Stimulated activated CD4-positive, alpha-beta T cell treated with anti-CD3 and anti-CD28 coated beads, Interleukin-15, amount 100 ng/mL, for 48 hours (primary cell): ENCODE measurements around the gene RNF144A.

Experiments
- DNase-seq, 2 donors: peaks; one replicate each; pipeline ENCODE4 v3.0.0-alpha.2; 2020; ENCODE audit warnings: low read depth in 2 of 2

Gene RNF144A

DNA sequence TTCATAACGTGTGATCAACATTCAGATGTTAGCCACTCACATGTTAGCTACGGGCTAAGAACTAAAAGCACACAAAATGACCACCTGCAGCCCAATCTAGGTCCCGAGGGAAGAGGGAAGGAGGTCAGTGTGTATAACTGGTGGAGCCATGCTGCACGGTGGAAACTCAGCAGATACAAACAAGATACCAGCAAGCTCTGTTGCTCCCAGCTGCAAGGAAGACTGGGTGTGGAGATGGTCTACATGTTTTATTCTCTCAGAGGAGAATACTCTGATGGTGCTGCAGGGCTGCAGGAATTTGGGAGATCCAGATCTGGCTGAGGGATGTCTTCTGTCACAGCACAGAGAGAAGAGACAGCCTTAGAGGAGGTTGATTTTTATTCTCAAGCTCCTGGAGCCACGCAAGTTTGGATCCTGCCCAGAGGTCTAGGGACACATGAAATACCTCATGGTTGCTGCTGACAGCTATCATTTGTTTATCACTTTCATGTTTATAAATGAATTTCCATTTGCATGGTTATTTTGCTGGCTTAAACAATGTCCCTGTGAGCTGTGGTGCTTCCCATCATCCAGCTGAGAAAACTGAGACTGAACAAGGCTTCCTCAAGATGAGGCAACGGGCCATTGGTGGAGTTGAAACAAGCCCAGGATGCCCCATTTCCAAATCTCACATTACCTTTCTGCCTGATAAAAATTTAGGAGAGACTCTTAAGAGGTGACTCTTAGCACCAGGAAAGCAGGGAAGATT, 30.9 kb downstream of the RNF144A start:
- no peak for DNase-seq

DNA sequence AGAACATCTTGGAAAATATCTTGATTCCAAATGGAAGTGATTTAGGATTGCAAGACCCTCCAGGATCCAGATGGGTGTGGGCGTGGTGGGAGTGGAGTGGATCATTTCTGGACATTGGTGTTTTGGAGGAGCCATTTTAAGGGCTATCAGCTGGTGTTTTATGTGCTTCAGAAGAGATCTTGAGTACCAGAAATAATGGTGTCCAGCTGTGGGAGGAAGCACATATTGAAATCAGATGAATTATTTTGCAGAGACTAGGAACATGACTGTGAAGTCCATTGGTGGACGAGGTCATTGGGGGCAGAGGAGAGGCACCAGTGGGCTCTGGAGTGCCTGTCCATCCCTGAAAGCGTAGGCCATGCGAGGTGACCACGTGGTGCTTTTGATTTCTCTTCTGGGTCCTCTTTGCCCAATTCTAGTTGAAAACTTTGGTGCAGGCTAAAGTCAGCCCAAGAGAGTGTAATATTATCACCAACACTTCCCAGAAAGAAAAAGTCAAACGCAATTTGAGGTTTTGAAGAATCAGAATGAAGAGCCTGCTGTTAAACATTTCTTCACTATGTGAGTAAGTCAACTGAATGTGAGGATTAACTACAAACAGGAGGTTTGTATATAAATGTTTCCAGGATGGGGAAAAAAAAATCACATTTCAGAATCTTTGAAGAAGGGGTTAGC, 31.6 kb downstream of the RNF144A start:
- DNase-seq: no peak

DNA sequence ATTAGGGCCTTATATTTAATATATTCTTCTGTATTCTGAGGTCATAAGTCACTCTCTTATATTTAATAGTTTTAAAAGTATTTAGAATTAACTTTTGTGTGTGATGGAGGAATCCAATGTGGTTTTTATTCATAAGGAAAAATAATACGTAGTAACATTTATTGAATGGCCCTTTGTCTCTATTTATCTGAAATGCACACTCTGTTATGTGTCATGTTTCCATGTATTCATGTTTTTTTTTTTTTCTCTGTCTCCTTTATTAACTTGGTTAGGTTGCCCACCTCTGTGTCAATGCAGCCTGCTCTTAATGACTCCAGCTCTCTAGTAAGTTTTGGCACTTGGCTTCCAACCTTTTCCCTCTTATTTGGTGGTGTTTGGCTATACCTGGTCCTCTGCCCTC, 33.8 kb downstream of the RNF144A start:
- no peak for DNase-seq

DNA sequence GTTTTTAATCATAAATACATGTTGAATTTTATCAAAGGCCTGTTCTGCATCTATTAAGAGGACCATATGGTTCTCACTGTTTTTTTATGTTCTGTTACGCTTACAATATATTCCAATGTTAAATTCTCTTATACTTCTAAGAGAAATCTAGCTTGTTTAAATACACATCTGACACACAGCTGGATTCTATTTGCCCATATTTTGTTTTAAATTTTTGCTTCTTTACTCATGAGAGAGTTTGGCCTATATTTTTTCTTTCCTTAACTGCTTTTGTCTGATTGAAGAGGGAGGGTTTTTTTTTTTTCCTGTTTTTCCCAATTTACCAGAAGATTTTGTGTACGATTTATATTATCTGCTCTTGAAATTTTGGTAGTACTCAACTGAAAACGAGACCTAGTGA, 34.9 kb downstream of the RNF144A start:
- DNase-seq: no peak

DNA sequence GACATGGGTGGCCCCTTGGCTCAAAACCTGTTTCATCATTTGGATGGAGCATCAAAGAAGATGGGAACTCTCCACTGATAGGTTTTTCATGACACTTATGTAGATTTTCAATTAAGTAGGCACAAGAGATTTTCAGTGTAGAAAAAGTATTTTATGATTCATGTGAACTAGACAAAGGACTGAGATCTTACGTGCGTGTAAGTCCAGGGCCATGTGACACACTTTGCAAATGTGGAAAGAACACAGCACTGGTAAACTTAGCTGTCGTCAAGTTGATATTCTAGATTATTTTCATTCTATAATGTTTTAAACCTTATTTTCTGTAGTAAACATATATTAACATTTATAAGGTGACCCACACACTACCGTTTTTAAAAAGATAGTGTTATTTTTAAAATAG, 37.4 kb downstream of the RNF144A start:
- no peak for DNase-seq

DNA sequence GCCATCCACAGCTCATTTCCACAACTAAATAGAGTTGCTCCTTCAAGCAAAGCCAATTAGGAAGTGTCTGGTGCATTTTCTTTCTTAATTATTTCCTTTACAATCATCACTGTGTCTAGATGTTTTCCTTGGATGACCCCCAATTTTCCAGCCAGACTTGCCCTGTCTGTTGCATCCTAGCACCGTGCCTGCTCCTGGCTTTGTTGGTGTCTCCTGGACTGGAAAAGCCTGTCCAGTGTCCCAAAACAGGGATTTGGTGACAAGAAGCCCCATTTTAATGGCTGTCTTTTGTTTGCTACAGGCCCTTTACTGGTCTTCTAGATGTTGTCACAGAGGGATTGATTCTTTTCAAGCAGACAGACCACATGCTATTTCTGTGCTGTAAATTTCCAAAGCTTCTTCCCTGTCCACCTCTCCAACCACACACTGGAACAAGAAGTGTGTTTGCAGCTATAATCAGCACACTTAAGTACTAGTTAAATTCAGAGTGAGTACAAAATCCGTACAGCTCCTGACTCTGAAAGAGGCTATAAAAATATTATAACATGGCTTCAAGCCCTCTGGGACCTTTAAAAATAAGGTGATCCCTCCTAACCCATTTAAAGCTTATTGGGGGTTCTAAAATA, 38.4 kb downstream of the RNF144A start:
- DNase-seq: no peak

DNA sequence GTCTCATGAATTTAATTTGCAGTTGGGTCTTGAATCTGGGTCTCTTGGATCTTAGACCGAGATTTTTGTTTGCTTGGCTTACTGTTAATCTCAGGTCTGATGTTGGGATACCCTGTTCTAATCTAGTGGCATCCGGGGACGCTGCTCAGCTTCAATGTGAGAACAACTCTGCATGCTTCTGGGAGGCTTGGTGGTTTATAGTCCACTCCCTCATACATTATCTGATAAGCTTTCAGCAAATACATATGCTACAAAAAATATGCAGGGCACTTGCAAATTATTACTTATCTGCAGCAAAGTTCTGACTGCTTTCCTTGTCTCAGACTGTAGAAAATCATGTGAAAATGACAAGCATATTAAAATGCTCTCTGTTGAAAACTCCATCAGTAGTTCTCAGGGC, 39.4 kb downstream of the RNF144A start:
- no peak for DNase-seq

DNA sequence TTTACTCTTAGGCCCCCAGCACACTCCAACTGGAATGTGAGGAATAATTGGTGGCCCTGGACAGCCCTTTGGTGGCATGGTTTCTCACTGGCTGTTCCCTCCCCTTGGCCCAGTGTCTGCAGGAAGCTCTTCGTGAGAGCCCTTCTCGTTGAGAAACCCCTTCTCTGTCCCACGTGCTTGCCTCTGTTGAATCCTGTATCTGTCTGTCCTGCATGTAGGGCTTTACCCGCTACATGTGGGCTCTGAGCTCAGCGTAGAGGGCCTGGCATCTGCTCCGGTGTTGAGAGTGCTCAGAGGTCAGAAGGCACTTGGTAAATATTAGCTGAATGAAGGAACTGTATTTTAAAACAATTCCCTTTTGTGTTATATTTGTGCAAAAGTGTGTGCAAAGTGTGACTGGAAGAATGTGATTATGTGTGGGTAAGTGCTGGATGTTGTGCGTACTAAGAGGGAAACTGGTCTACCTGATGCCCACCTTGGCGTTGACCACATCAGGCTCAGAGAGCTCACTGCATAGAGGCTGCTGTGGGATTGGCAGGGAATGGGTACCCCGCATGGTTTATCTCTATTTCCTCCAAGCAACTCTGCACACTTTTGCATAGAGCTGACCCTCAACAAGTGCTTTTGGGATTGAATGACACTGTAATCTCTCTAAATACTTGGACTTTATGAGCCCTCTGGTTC, 40.0 kb downstream of the RNF144A start:
- DNase-seq: no peak

DNA sequence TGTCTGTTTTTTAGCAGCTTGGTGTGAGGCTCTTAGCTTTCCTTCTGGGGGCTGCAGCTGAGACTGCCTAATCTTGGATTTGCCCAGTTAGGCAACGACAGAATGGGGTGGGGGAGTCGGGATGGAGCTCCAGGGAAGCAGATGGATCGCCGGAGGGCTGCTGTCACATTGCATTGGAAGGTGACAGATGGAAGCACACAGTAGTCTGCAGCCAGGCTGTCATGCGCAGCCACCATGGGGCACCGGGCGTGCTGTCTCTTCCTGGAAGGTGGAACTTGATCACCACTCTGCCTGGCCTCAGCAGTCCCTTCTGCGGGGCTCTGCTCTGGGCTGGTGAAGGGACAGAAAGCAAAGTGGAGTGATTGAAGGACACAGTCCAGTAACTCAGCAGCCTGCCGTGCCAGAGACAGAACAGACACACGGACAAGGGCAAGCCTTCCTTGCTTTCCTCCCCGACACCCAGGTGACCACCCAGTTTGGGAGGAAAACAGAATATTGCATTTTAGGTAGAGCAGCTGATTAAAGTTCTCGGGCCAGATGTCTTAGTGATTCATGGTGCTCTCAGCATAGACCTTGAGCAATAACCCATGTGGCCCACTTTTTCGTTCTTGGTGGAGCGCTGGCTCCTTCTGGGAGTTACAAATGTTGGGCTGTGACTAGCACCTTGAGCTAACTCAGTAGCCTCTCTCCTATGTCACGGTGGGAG, 40.9 kb downstream of the RNF144A start:
- DNase-seq: no peak

DNA sequence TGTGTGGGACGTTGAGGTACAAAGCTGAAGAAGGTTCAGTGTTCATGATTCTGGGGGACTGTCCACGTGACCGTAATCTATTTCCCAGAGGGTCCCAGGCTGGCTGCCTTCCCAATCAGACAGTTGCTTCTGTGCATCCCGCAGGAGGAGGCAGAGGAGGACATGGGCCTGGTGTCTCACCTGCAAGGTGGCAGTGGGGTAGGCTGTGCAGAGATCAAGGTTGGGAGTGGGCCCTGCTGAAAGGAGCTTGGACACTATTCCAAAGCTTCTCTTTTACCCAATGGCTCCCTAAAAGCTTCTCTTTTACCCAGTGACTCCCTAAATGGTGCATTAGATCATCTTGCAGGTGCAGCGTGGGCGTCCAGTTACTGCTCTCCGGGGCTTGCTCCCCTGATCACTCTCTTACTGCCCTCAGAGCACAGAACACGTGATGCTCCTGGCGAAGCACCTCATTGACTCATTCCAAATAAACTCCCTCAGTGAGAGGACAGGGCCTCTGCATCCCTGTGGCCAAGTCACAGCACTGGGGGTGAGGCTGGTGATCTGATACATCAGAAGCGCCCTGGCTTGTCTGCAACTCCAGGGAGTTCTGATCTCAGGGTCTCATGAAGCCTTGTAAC, 41.5 kb downstream of the RNF144A start:
- DNase-seq: no peak

DNA sequence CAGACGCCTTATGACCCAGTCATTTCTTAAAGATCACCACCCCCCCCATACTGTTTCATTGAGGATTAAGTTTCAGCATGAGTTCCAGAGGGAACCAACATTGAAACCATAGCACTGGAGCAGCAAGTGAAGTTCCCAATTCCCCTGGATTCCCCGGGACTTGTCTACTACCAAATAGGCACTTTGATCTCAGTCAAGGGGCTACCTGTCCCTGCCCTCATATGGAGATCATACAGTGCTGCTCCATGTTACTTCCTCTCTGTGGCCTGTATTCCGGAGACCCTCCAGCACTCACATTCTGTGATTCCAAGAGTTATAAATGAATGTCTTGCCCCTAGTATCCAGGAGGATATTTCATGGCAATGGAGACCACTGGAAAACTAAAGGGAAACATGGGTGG, 42.5 kb downstream of the RNF144A start:
- DNase-seq: no peak

DNA sequence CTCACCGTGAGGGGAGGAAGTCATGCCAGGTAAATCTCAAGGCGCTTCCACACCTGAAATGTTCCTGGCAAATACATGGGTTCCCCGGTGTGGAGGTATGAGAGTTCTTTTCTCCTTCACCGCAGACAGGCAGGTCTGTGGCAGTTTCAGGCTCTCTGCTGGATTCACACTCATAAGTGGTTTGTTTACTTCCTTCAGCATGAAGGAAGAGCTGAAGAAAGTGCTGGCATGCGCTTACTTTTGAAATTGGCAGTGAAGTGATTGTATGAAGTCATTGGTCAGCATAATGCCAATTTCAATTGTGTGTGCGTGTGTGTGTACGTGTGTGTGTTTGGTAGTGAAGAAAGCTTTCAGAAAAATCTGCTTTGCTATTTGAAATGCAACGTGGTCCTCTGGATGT, 43.4 kb downstream of the RNF144A start:
- no peak for DNase-seq

DNA sequence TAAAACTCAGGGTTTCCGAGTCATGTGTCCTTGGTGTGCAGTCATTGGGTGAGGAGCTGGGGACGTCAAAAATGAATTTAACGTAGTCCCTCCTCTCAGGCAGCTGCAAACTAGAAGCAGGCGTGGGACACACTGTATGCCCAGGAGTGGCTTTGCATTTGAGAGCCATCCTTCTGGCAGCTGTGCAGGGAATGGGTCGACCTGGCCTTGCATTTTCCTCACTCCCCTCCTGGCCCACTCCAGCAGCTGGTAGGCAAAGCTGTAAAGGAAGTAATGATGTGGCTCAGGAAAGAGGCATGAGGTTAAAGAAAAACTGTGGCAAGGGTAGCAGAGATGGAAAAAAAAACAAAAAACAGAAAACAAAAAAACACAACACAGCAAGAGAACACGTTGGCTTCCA, 46.5 kb downstream of the RNF144A start:
- no peak for DNase-seq

DNA sequence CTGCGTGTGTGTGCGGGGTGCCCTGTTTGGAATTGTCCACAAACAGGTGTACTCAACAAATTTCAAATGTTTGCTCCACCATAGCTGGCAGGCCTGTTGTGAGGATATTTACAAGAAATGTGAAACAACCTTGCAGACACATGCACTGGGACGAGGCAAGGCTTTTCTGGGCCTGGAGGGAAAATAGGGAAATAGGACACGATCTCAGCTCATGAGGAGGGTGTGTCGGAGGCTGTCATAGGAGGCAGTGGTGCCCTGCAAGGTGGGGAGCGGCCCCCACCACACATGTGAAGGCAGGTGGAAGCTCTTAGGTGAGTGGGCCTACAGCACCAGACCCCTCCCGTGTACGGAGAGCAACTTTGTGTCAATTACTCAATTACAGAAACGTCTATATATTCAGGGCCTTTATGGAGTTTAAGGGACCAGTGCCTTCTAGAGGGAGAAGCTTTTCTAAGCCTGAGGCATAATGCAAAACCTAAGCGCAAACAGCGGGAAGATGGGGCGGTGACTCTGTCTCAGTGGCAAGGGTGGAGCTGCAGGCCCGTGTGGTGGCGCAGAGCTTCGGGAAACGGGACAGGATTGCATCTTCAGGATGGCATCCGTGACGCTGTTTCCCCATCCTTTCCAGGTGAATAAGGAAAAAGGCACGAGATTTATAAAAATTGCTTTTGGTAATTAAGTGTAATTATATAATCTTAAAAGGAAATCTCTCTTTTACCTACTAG, 48.0 kb downstream of the RNF144A start:
- DNase-seq: no peak

DNA sequence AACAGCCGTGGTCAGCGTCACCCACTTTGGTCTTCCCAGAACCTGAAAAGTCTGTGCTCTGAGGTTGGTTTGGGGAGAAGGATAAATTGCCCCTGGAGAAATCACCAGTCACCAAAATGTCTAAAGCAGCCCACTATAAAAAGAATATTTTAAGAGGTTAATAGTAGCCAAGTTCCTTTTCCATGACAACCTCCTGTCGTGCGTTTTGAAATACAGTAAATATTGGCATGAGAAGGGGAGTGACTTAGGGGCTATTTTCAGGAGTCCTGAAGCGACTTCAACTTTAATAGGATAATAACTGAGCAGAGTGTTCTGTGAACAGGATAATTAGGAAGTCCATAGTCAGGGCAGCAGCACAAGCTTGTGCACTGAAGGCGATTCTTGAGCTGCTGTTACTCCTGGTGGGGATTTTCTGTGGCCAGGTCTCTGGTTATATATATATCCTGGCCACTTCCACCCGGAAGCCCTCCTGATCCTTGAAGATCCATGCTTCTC, 49.3 kb downstream of the RNF144A start:
- no peak for DNase-seq

DNA sequence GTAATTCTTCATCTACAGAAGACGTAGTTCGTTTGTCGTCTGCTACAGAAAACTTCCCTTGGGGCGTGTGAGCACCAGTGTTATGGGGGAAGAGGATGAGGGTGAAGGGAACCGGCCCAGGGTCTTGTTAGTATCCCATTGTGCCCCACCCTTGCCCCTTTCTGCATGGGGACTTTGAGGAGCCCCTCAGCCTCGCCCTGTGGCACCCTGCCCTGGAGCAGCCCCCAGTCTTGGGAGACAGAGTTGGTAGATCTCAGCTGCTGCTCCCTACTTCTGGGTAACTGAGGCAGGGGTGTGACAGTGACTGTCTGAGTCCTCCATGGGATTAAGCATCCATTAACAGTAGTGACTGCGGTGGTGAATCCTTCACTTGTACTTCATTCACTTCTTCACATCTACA, 50.1 kb downstream of the RNF144A start:
- DNase-seq: no peak

DNA sequence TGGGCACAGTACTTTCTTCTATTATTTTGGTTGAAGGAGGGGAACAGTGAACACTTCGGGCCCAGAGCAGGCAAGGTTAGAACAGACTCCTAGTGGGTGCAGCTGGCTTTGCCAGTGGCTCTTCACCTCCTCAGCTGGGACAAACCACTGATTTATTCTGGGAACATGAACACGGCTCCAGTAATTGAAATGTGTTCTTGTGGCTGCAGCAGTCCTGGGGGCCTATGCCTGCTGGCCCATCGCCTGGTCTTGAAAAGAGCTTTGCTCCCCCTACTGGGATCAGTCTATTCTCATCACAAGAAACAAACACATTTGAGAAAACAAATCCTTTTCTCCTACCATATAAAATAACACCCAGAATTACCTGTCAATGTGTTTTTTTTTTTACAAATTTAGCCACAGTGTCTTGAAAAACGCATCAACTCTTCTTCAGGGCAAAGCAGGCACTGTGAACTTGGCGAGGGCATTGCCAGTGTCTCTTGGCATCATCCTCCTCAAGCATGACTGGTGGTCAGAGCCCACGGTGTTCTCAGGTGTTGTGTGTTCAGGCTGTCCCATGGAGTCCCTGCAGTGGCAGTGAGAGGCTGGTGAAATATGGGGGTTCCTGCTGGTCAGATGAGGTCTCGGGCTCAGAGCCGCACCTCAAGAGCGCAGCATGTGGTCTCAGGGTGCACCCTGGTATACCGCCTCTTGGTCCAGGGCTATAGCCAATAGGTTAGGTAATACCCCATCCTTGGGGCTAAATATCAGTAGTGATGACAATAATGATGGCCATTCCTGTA, 51.3 kb downstream of the RNF144A start:
- no peak for DNase-seq

DNA sequence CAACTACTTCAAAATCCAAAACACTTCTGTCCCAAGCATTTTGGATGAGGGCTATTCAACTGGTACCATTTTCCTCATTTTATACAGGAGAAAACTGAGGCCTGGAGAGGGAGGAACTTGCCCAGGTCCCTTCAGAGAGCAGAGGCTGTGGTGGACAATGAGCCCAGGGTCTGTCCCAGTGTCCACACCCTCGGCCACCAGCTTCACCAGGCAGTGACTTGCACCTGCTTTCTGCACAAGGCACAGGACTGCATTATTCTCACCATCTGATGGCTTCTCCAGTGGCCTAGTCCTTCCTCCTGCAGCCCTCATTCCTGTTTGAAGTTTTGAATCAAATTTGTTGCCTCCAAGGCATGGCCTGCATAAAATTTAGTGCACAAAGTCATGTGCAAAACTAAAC, 53.3 kb downstream of the RNF144A start:
- no peak for DNase-seq

DNA sequence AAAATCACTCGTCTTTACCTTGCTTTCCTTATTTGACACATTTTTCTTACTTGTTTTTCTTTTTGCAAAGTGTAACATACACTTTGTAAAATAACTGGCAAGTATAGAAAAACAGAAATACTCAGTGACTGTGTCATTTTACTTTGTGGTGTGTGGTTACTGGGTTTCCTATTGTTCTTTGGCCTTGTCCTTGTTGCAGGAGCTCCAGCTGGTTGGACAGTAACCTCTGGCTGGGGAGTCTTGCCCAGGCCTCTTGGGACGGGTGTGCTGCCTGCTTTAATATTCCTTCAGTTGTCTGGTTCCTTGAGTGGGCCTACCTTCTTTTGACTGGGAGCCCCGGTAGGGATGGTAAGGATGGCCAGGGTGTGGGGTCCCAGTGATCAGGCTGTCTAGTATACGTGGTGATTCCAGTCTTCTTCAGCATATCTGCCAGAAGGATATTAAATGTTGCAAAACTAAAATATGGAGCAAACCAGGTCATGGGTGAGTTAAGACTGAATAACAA, 53.8 kb downstream of the RNF144A start:
- no peak for DNase-seq

DNA sequence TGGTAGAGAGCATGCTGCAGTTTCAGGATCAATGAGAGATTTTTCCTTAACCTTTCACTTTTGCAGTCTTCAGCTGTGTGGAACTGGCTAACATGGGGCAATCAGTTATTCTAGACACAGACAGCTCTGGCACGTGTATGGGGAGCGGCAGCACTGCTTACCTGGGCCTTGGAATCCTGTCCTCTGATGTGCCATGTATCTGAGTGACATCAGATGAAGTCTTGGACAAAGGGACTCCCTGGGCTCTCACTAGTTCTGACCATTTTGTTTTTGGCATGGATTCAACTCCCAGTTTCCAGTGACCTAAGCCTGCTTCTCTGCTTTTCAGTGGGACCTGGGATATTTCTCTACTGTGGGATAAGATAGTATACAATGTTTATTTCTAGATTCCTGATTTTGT, 54.3 kb downstream of the RNF144A start:
- DNase-seq: no peak
